OCI-LY7 (cell line): ENCODE results near the gene HS6ST3.

Experiments
- CTCF ChIP-seq: fragments of 200-600 bp; sonication (generic); conservative IDR thresholded peaks from 2 replicates; pipeline ENCODE4 v1.5.1; 2014; ENCODE audit warnings: mild to moderate bottlenecking, antibody characterized with exemption, low read length, moderate library complexity, mixed read lengths
- EZH2phosphoT487 ChIP-seq: fragments of 200-600 bp; sonication (generic); IDR thresholded peaks from 2 replicates; pipeline ENCODE4 v1.6.1; 2018; ENCODE audit warnings: low read depth, borderline replicate concordance, mild to moderate bottlenecking, mixed run types, antibody characterized with exemption, low read length, moderate library complexity, mixed read lengths

DNA sequence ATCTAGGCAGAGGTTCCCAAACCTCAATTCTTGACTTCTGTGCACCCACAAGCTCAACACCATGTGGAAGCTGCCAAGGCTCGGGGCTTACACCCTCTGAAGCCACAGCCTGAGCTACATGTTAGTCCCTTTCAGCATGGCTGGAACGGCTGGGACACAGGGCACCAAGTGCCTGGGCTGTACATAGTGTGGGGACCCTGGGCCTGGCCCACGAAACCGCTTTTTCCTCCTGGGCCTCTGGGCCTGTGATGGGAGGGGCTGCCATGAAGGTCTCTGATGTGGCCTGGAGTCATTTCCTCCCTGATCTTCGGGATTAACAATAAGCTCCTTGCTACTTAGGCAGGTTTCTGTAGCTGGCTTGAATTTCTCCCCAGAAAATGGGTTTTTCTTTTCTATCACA lies 108.1 kb downstream of the HS6ST3 start:
- TF ChIP-seq CTCF (no peak), EZH2phosphoT487 (no peak)
